GM12878 (cell line): Measurements from ENCODE around the gene CTXND1. TPM values are rescaled to one million over a fixed set of nuclear protein-coding genes. Genes with fewer than 3 reads are reported as not detected.

Experiments used
- ATAC-seq: fragments of 200-7000 bp; cut with Tn5 transposase; 3 replicates; pipeline ENCODE4 v1.9.1; 2020; ENCODE audit warnings: mild to moderate bottlenecking, moderate library complexity
- BruUV-seq: library from RNA; stranded (reverse); fragments of 400-500 nt; replicated peaks from 2 replicates; lab custom pipeline; 2021; lab: Mats Ljungman, UMichigan
- CTCF ChIA-PET: fragments of 300-600 bp; sonication (Branson Sonifier 250); formaldehyde crosslinking; extraction: SDS; loops from one replicate; lab custom pipeline; 2021; ENCODE audit warnings: inconsistent platforms; lab: Yijun Ruan, JAX
- POLR2A ChIA-PET: fragments of 350-600 bp; formaldehyde crosslinking; extraction: SDS; loops from one replicate; lab custom pipeline; 2021; ENCODE audit warnings: inconsistent platforms; lab: Charles Lee
- RAD21 ChIA-PET: fragments of 300-600 bp; sonication (Branson Sonifier 250); formaldehyde crosslinking; loops from one replicate; lab custom pipeline; 2023; ENCODE audit warnings: antibody characterized with exemption; ENCODE audit not compliant: unreplicated experiment; lab: Charles Lee
- SMC1A ChIA-PET: fragments of 300-600 bp; sonication (Branson Sonifier 250); formaldehyde crosslinking; loops from one replicate; lab custom pipeline; 2023; ENCODE audit not compliant: unreplicated experiment, uncharacterized antibody; lab: Charles Lee
- DNase-seq: peaks from one replicate; pipeline ENCODE4 v3.0.0-alpha.2; 2011; ENCODE audit warnings: low read depth, low spot score
- FAIRE-seq: peaks from 3 replicates; lab custom pipeline; 2011; peaks lifted over from hg19 to GRCh38; lab: Jason Lieb, UNC
- H2AFZ ChIP-seq: 2 replicates; pipeline ENCODE4 v1.6.0; 2011; ENCODE audit warnings: low read depth, low read length, control low read depth; ENCODE audit not compliant: control insufficient read depth
- H3K27ac ChIP-seq: 2 replicates; pipeline ENCODE4 v1.5.1; 2011; ENCODE audit warnings: control low read depth; ENCODE audit not compliant: control insufficient read depth, insufficient read depth
- H3K27me3 ChIP-seq, 2 experiments: replicated peaks in 1 of 2; 2 replicates each; pipeline versions ENCODE4 v1.6.0 to v1.6.1; 2011; ENCODE audit warnings: low read length in 1 of 2; ENCODE audit not compliant: control insufficient read depth in 2 of 2, insufficient read depth in 2 of 2
- H3K36me3 ChIP-seq, 2 experiments: 2 replicates each; pipeline ENCODE4 v1.5.1; 2011; ENCODE audit warnings: low read length in 1 of 2; ENCODE audit not compliant: control insufficient read depth in 2 of 2, insufficient read depth in 2 of 2
- H3K4me1 ChIP-seq: 2 replicates; pipeline ENCODE4 v1.6.1; 2011; ENCODE audit warnings: mild to moderate bottlenecking, low read length, moderate library complexity, mixed read lengths; ENCODE audit not compliant: control insufficient read depth, insufficient read depth
- H3K4me2 ChIP-seq: 2 replicates; pipeline ENCODE4 v1.6.0; 2011; ENCODE audit warnings: control low read depth; ENCODE audit not compliant: control insufficient read depth, insufficient read depth
- H3K4me3 ChIP-seq: fragments of 200-600 bp; sonication (generic); 2 replicates; pipeline ENCODE4 v1.5.1; 2016
- H3K79me2 ChIP-seq: 2 replicates; pipeline ENCODE4 v1.6.0; 2011; ENCODE audit warnings: low read length; ENCODE audit not compliant: control insufficient read depth, insufficient read depth
- H3K9ac ChIP-seq: 2 replicates; pipeline ENCODE4 v1.8.0; 2011; ENCODE audit warnings: low read length, control low read depth, mixed read lengths; ENCODE audit not compliant: control insufficient read depth, insufficient read depth
- H3K9me3 ChIP-seq: replicated peaks from 3 replicates; pipeline ENCODE4 v1.5.1; 2011; ENCODE audit warnings: mild to moderate bottlenecking, low read length; ENCODE audit not compliant: control insufficient read depth, insufficient read depth
- H4K20me1 ChIP-seq: 2 replicates; pipeline ENCODE4 v1.6.0; 2011; ENCODE audit not compliant: control insufficient read depth, insufficient read depth
- BCL11A ChIP-seq: IDR thresholded peaks from 2 replicates; pipeline ENCODE4 v1.6.1; 2011; ENCODE audit warnings: low read depth, low read length
- BMI1 ChIP-seq: fragments of 450-650 bp; IDR thresholded peaks from 2 replicates; pipeline ENCODE4 v1.6.1; 2016; ENCODE audit warnings: mild to moderate bottlenecking, moderate library complexity, borderline replicate concordance
- BRCA1 ChIP-seq: IDR thresholded peaks from 2 replicates; pipeline ENCODE4 v1.6.1; 2011; ENCODE audit warnings: low read depth, low read length, improper control_type of control experiment
- KDM1A ChIP-seq: fragments of 200-600 bp; sonication (generic); IDR thresholded peaks from 2 replicates; pipeline ENCODE4 v1.6.1; 2016; ENCODE audit warnings: borderline replicate concordance
- MAX ChIP-seq: IDR thresholded peaks from 2 replicates; pipeline ENCODE4 v1.6.1; 2012; ENCODE audit warnings: low read depth, low read length, improper control_type of control experiment
- MTA3 ChIP-seq: IDR thresholded peaks from 2 replicates; pipeline ENCODE4 v1.6.1; 2012; ENCODE audit warnings: low read length, inconsistent platforms, borderline replicate concordance
- NFXL1 ChIP-seq: fragments of 450-650 bp; IDR thresholded peaks from 2 replicates; pipeline ENCODE4 v1.6.1; 2017; ENCODE audit warnings: antibody characterized with exemption, mild to moderate bottlenecking, borderline replicate concordance
- NR2C2 ChIP-seq: IDR thresholded peaks from 2 replicates; pipeline ENCODE4 v1.6.1; 2011; ENCODE audit warnings: borderline replicate concordance, low read depth; ENCODE audit not compliant: control insufficient read depth, insufficient read length
- RBBP5 ChIP-seq: fragments of 200-600 bp; sonication (generic); conservative IDR thresholded peaks from 2 replicates; pipeline ENCODE4 v1.6.1; 2016
- RCOR1 ChIP-seq: conservative IDR thresholded peaks from 2 replicates; pipeline ENCODE4 v1.6.1; 2012; ENCODE audit warnings: low read depth, low read length, improper control_type of control experiment
- RUNX3 ChIP-seq: IDR thresholded peaks from 2 replicates; pipeline ENCODE4 v1.6.1; 2012; ENCODE audit warnings: low read length, inconsistent platforms
- SIX5 ChIP-seq: IDR thresholded peaks from 2 replicates; pipeline ENCODE4 v1.6.1; 2011; ENCODE audit warnings: mild to moderate bottlenecking, low read depth, low read length, moderate library complexity; ENCODE audit not compliant: severe bottlenecking
- SMAD5 ChIP-seq: IDR thresholded peaks from 2 replicates; pipeline ENCODE4 v1.6.1; 2016; ENCODE audit warnings: antibody characterized with exemption, low read depth
- STAT1 ChIP-seq: fragments of 450-650 bp; conservative IDR thresholded peaks from 2 replicates; pipeline ENCODE4 v1.6.1; 2014; ENCODE audit warnings: antibody characterized with exemption, mild to moderate bottlenecking
- WRNIP1 ChIP-seq: IDR thresholded peaks from 2 replicates; pipeline ENCODE4 v1.6.1; 2011; ENCODE audit warnings: low read depth, low read length, improper control_type of control experiment, borderline replicate concordance
- YBX1 ChIP-seq: fragments of 450-650 bp; IDR thresholded peaks from 2 replicates; pipeline ENCODE4 v1.6.1; 2016; ENCODE audit warnings: antibody characterized with exemption
- ZNF384 ChIP-seq: IDR thresholded peaks from 2 replicates; pipeline ENCODE4 v1.6.1; 2012; ENCODE audit warnings: low read depth, mild to moderate bottlenecking, low read length, improper control_type of control experiment, borderline replicate concordance
- WGBS: methylation state at CpG from one replicate; pipeline ENCODE4 v1.1.6; 2016; ENCODE audit warnings: low lambda C conversion rate; ENCODE audit not compliant: insufficient replicate concordance, insufficient coverage; ENCODE audit errors: missing lambda C conversion rate; 5-methylcytosine and 5-hydroxymethylcytosine counted together
- in situ Hi-C: fragments of 300-500 bp; cut with MboI; formaldehyde crosslinking; loops from 9 replicates; pipeline ENCODE4 v1.14.3; 2018; ENCODE audit warnings: mixed read lengths
- intact Hi-C: fragments of 100-400 bp; cut with micrococcal nuclease; formaldehyde crosslinking; loops from one replicate; pipeline ENCODE4 v1.14.2; 2022; ENCODE audit not compliant: unreplicated experiment
- polyA plus RNA-seq, 11 experiments: library from polyadenylated mRNA; depleted of rRNA in 4 of 11; unstranded in 6 of 11; stranded (reverse) in 5 of 11; fragments of >200 nt; fragmentation: Nextera tagmentation in 4 of 11; fragmentation: Illumina TruSeq in 1 of 11; extraction: Ambion mirVana in 4 of 11; extraction: Trizol in 1 of 11; gene quantifications; 1 replicate in 1 of 11; 2 replicates in 10 of 11; pipeline versions ENCODE4 v1.2.1 to v1.2.3, GENCODE V29; 2011 to 2016; ENCODE audit warnings: inconsistent platforms in 2 of 11, missing spikeins in 2 of 11, low read depth in 1 of 11
- total RNA-seq, 4 experiments: library from RNA; depleted of rRNA in 3 of 4; stranded (reverse); fragments of >200 nt in 3 of 4; fragmentation: Illumina TruSeq in 1 of 4; extraction: Trizol in 1 of 4; gene quantifications; 2 replicates each; pipeline versions ENCODE4 v1.2.1 to v1.2.3, GENCODE V29; 2013 to 2021
- TF ChIP-seq, protein P1 (sequence below): fragments of 450-650 bp; IDR thresholded peaks from 2 replicates; pipeline ENCODE4 v1.6.1; 2017; ENCODE audit warnings: mild to moderate bottlenecking, low read depth, inconsistent platforms; ENCODE audit not compliant: poor library complexity, severe bottlenecking

CTXND1 gene
- total and polyA plus RNA-seq, 10 of the 15 experiments (the other 5 are each of a cell fraction or from before 2014, with no cell fraction given), result under 0.01 to 0.03 (median 0.02) TPM; not detected in 7

DNA sequence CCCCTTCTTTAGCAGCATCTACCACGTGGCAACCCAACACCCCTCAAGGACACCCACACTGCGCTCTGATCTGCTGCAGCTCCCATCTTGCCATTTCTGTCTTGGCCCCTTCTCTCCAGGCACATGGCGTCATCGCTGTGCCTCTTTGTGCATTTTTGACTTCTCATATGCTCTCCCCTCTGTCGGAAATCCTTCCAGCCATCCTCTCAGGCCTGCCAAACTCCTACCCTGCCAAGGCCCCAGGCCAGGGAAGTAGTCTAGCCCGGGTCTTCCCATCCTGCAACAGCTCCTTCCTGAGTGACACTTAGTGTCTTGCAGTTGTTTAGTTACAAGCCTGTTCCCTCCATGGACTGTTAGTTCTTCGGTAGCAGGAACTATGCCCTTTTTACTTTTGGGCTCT is 34.0 kb upstream of the CTXND1 start:
- intact Hi-C loops, result no loop called here
- SMC1A ChIA-PET, result no interaction called here
- RAD21 ChIA-PET, result interaction anchor here (0.6 kb wide), 1 partner anchor 749 kb away, joined by 3 read pairs; no protein-coding TSS in a partner anchor
- Histone ChIP-seq H4K20me1 (no peaks in the 10 kb centered on the region), H3K4me3 (no peak overlapping the region), H3K36me3 (no peaks in the 10 kb centered on the region), H3K4me2 (no peak overlapping the region), H3K9ac (no peak overlapping the region), H3K4me1 (no peaks in the 10 kb centered on the region), H3K9me3 (no peaks in the 10 kb centered on the region; the same call in 2 of the 3 replicates), H3K79me2 (no peaks in the 10 kb centered on the region), H3K27ac (no peak overlapping the region), H3K27me3 (peaks cover 0 to 4% of the 10 kb centered on the region in 2 experiments; a peak in 3 of 4 replicates), H2AFZ (no peak overlapping the region)
- in situ Hi-C loops, result no loop called here
- WGBS, result 12% methylated on average over 6 of the region's 7 CpGs
- ATAC-seq (no peak), FAIRE-seq (no peak), DNase-seq (no peak)
- no TSS peak for BruUV-seq
- TF ChIP-seq WRNIP1 (no peak), BMI1 (no peak), STAT1 (no peak), SMAD5 (no peak), MTA3 (no peak), ZNF384 (no peak), NR2C2 (no peak), RUNX3 (no peak), RBBP5 (no peak), BCL11A (no peak), BRCA1 (no peak), YBX1 (no peak), KDM1A (no peak), MAX (no peak), RCOR1 (no peak), NFXL1 (no peak), SIX5 (no peak)
- TF ChIP-seq, protein P1, sequence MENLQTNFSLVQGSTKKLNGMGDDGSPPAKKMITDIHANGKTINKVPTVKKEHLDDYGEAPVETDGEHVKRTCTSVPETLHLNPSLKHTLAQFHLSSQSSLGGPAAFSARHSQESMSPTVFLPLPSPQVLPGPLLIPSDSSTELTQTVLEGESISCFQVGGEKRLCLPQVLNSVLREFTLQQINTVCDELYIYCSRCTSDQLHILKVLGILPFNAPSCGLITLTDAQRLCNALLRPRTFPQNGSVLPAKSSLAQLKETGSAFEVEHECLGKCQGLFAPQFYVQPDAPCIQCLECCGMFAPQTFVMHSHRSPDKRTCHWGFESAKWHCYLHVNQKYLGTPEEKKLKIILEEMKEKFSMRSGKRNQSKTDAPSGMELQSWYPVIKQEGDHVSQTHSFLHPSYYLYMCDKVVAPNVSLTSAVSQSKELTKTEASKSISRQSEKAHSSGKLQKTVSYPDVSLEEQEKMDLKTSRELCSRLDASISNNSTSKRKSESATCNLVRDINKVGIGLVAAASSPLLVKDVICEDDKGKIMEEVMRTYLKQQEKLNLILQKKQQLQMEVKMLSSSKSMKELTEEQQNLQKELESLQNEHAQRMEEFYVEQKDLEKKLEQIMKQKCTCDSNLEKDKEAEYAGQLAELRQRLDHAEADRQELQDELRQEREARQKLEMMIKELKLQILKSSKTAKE, result no peak
- POLR2A ChIA-PET, result no interaction called here
- CTCF ChIA-PET, result no interaction called here
